Measurements from ENCODE around the gene TNFSF18.
"Not testable (repeated sequence)": the region's sequence is repeated elsewhere in the genome, so short reads cannot be mapped to it uniquely, and the experiment has no call there.

Gene TNFSF18, protein sequence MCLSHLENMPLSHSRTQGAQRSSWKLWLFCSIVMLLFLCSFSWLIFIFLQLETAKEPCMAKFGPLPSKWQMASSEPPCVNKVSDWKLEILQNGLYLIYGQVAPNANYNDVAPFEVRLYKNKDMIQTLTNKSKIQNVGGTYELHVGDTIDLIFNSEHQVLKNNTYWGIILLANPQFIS

GRCh38 chr1:173050865-173051264 is at the start of gene TNFSF18:
TSS of gene TNFSF18 (minus strand) at chr1:173050941. CDS start at chr1:173050896, 45 bp downstream.
- DNase-seq, result no peak

GRCh38 chr1:173099166-173099565 is 48.4 kb upstream of the TNFSF18 start:
- DNase-seq, result no peak

GRCh38 chr1:173098117-173098516 is 47.4 kb upstream of the TNFSF18 start:
- no peak for DNase-seq

DNA sequence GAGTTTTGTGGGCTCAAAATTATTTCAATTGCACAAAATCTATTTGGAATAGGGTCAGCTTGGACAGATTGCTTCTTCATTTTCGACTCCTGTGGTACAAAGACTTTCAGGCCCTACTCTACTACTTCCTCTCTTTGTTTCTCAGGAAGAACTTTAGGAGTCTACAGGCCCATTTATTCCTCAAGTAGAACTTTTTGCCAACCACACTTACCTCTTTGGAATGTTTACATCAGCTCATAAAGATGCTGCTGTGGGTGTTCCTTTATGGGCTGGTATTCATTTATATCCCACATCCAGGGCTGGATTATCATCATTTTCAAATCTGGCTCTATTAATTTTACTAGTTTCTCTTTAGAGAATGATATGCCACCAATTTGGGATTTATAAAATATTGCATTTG is 46.3 kb upstream of the TNFSF18 start:
- no peak for DNase-seq

DNA sequence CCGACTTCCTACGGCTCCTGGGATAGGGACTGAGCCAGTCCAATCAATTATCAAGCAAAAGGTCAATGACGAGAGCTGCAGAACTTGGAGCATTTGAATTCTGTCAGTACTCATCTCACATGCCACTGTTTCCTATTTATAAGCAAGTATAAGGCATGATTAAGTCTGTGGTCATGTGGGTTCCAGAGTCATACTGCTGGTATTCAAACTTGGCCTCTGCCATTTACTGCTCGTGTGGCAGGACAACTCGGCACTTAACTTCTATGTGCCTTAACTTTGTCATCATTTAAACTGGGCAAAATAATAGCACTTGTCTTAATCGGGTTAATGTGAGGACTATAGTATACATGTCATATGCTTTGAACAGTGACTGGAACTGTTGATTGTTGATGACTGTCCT is 44.9 kb upstream of the TNFSF18 start:
- no peak for DNase-seq

DNA sequence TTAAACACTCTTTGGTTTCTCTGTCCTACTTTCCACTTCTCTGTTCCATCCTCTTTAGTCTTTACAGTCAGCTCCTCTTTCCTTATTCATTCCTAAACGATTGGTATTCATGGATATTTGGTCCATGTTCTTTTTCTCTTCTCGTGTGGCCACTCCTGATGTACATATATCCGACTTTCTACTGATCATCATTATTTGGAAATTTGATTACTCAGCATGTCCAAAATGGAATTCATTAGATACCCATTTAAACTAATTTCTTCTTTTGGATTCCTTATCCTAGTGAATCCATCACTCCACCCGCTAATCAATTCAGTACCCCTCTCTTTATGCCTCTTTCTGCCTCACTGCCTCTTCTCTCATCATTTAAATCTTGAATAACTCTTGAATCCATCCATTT is 43.8 kb upstream of the TNFSF18 start:
- DNase-seq, result no peak

- no peak for DNase-seq
These were observed 43.1 kb upstream of the TNFSF18 start for GRCh38 chr1:173093691-173094445.

DNA sequence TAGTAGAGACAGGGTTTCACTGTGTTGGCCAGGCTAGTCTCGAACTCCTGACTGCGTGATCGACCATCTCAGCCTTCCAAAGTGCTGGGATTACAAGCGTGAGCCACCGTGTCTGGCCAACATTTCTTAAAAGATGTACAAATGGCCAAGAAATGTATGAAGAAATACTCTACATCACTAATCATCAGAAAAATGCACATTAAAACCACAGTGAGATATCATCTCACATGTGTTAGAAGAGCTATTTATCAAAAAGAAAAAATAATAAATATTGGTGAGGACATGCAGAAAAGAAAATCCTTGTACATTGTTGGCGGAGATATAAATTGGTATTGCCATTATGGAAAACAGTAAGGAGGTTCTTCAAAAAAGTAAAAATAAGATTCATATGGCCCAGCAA is 33.6 kb upstream of the TNFSF18 start:
- DNase-seq, result no peak

DNA sequence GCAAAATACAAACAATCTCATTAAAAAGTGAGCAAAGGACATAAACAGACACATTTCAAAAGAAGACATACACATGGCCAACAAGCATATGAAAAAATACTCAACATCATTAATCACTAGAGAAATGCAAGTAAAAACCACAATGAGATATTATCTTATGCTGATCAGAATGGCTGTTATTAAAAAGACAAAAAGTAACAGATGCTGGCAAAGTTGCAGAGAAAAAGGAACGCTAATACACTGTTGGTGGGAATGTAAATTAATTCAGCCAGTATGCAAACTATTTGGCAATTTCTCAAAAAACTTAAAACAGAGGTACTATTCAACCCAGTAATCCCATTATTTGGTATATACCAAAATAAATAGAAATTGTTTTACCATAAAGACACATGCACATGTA is 32.2 kb upstream of the TNFSF18 start:
- DNase-seq, result no peak

DNA sequence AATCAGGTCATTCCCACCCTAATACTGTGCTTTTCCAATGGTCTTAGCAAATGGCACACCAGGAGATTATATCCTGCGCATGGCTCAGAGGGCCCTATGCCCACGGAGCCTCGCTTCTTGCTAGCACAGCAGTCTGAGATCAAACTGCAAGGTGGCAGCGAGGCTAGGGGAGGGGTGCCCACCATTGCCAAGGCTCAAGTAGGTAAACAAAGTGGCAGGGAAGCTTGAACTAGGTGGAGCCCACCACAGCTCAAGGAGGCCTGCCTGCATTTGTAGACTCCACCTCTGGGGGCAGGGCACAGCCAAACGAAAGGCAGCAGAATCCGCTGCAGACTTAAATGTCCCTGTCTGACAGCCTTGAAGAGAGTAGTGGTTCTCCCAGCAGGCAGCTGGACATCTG is 23.5 kb upstream of the TNFSF18 start:
- not testable (repeated sequence) for DNase-seq

DNA sequence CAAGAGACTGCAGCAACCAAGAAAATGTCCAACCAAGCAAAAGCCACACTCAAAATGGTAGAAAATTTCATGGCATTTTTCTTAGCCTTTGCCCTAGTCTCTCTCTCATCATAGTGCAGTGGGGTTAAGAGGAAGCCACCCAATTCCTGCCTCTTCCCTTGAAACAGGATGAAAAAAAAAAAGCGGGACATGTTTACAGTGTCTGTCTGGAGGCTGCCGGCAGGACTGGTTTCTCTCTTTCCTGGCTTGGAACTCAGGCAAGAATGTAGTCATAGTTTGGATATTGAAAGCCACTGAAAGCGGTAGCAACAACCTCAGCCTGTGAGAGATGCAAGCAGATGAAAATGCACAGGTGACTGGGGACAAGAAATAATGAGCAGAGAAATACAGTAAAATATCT is 13.3 kb upstream of the TNFSF18 start:
- no peak for DNase-seq

- DNase-seq, result no peak
These were observed 12.4 kb upstream of the TNFSF18 start for GRCh38 chr1:173063171-173063570.

DNA sequence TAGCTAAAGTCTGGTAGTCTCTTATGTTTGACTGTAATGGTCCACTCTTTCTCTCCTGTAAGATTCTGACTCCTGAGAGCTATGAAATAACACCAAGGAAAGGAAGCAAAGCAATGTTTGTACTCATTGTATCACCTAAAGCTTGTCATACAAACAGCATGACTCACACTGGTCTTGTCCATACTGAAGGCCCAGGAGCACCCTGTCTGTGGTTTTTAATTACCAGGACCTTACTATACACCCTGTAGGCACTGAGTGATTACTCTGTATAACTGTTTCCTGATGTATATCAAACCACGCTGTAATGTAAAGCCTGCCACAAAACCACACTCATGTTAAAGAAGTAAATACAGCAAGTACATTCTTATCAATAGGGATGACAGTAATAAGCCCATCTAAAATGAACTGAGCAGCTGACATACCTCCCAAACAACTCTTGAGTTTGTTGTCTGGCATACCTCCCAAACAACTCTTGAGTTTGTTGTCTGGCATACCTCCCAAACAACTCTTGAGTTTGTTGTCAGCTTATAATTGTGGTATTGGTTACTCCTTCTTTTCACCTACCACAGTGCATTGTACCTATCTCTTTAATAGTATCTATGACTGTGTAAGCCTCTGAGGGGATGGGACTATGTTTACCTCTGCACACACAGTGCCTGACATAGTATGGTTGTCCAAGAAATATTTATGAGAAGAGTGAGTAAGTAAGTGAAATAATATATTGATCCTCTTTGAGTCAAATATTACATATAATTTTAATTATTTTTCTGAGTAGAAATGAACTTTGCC is 11.6 kb upstream of the TNFSF18 start:
- no peak for DNase-seq

DNA sequence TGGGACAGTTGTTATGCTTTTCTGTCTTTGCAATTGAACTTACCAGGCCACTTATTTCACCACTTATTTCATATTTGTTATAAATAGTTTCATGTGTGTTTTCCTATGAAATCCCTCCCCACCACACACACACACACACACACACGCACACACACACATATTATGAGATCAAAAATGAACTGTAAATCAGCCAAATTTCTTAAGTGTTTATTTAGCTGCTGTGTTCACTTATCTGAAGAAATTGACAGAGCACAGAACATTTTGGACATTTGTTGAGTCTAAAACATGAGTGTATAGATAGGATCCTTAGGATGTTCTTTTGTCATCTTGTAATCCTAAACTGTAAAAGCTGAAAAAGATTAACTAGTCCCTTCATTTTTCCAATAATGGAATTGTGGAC is 7.8 kb upstream of the TNFSF18 start:
- DNase-seq, result no peak

DNA sequence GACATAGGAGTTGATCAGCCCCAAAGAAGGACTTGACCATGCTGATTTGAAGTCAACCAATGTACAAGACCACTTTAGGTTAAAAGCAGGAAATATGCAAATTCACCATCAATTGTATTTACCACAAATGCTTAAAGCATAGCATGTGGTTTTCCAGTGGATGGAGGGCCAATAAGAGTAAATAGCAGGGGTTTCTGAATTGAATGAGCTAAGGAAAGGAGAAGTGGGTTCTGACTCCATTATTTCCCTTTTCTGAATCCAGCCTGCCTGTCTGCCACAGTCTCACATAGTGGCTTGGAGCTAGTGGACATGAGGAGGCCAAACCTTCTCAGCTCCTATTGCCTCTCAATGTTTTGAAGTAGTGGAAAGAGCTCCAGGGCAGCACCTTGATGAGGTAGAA is 7.2 kb upstream of the TNFSF18 start:
- DNase-seq, result no peak

- DNase-seq, result no peak
These were observed 5.6 kb upstream of the TNFSF18 start for GRCh38 chr1:173056365-173056764.

- no peak for DNase-seq
These were observed 2.0 kb upstream of the TNFSF18 start for GRCh38 chr1:173052681-173053196.

- DNase-seq, result peak; percentile 37
These were observed 1.5 kb downstream of the TNFSF18 start for GRCh38 chr1:173049322-173049633.

- DNase-seq, result no peak
These were observed 2.0 kb downstream of the TNFSF18 start for GRCh38 chr1:173048621-173049321.

DNA sequence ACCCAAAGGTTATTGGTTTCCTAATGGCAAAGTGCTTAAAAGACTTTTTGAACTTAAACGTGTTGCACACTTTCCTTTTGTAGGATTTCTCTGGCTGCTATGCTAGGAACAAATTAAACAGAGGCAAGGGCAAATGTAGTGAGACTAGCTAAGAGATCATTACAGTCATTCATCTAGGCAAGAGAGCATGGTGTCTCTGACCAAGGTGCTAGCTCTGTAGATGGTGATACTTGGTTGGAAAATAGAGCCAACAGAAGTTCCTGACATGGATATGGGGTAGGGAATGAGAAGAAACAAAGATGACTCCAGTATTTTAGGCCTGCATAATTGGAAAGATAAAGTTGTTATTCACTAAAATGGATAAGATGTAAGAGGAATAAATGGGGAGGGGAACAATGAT is 6.1 kb downstream of the TNFSF18 start:
- DNase-seq, result no peak

DNA sequence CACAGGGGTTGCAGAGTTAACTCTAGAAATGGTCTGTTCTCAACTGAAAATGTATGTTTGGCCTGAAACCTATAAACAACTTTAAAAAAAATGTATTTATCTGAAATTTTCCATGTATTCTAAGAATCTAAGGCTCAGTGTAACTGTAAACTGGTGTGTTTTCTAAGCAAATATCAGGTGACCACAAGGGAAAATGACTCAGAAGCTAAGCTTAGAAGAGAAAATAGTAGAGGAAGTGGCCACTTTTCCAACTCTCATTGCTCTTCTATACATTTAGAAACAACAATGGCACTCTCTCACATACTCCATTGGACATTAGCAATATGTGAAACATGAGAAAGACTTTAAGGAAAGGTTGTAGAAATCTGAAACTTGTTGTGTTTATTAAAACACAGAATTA is 7.5 kb downstream of the TNFSF18 start:
- DNase-seq, result no peak

- no peak for DNase-seq
These were observed 7.9 kb downstream of the TNFSF18 start for GRCh38 chr1:173042806-173043205.

GRCh38 chr1:173039626-173040025 is 11.1 kb downstream of the TNFSF18 start:
- DNase-seq, result no peak

All from retina (tissue), 1 donor.